DOHH2 (cell line): ENCODE results near the gene PER1.
A peak's percentile ranks its signal among the peaks of the same experiment; 100 is the strongest.

Experiments used
- CTCF ChIP-seq: fragments of 200-600 bp; sonication (generic); IDR thresholded peaks from one replicate; pipeline ENCODE4 v1.5.1; 2014; ENCODE audit warnings: antibody characterized with exemption, mild to moderate bottlenecking, low read depth, low read length; ENCODE audit not compliant: poor library complexity, severe bottlenecking
- EZH2phosphoT487 ChIP-seq: fragments of 200-600 bp; sonication (generic); IDR thresholded peaks from 2 replicates; pipeline ENCODE4 v1.6.1; 2017; ENCODE audit warnings: borderline replicate concordance, mild to moderate bottlenecking, antibody characterized with exemption, low read length, moderate library complexity, mixed read lengths

GRCh38 chr17:8138672-8139371 is 13.4 kb downstream of the PER1 start:
- TF ChIP-seq CTCF = peak; percentile 94
- no peak for TF ChIP-seq EZH2phosphoT487
